Islet precursor cell (in vitro differentiated cells): ENCODE data around the gene TIMP2.
"Not testable (repeated sequence)": the region's sequence is repeated elsewhere in the genome, so short reads cannot be mapped to it uniquely, and the experiment has no call there.

Experiments
- DNase-seq: peaks from one replicate; pipeline ENCODE4 v3.0.0-alpha.2; 2018

The TIMP2 gene

GRCh38 chr17:78903101-78903779, 21.9 kb downstream of the TIMP2 start, which contains the start of gene CEP295NL:
Gene CEP295NL (minus strand): TSS chr17:78903201. CDS start chr17:78901828, 1,373 bp downstream.
- peak; percentile 81 for DNase-seq

GRCh38 chr17:78902231-78902630, 23.0 kb downstream of the TIMP2 start:
- not testable (repeated sequence) for DNase-seq

- no peak for DNase-seq
Measured at GRCh38 chr17:78901806-78902205, 23.4 kb downstream of the TIMP2 start.

GRCh38 chr17:78900816-78901215, 24.4 kb downstream of the TIMP2 start:
- DNase-seq, result peak; percentile 49

GRCh38 chr17:78899361-78900260, 25.6 kb downstream of the TIMP2 start:
- DNase-seq, result peak; percentile 96

GRCh38 chr17:78898947-78899346, 26.2 kb downstream of the TIMP2 start:
- DNase-seq, result no peak

- DNase-seq, result no peak
Measured at GRCh38 chr17:78898075-78898836, 26.9 kb downstream of the TIMP2 start.

GRCh38 chr17:78897664-78898047, 27.5 kb downstream of the TIMP2 start:
- DNase-seq, result no peak

GRCh38 chr17:78896834-78897663, 28.1 kb downstream of the TIMP2 start:
- DNase-seq, result no peak

- peak; percentile 55 for DNase-seq
Measured at GRCh38 chr17:78896091-78896833, 28.9 kb downstream of the TIMP2 start.

- no peak for DNase-seq
Measured at GRCh38 chr17:78895322-78895721, 29.9 kb downstream of the TIMP2 start.

- DNase-seq, result no peak
Measured at GRCh38 chr17:78893684-78894083, 31.5 kb downstream of the TIMP2 start.

- DNase-seq, result no peak
Measured at GRCh38 chr17:78892936-78893379, 32.2 kb downstream of the TIMP2 start.

GRCh38 chr17:78892520-78892919, 32.7 kb downstream of the TIMP2 start:
- DNase-seq, result no peak

GRCh38 chr17:78892062-78892456, 33.1 kb downstream of the TIMP2 start:
- DNase-seq, result no peak

- DNase-seq, result peak; percentile 64
Measured at GRCh38 chr17:78891406-78892061, 33.7 kb downstream of the TIMP2 start.

GRCh38 chr17:78890498-78890897, 34.7 kb downstream of the TIMP2 start:
- no peak for DNase-seq

GRCh38 chr17:78890096-78890495, 35.1 kb downstream of the TIMP2 start:
- DNase-seq, result not testable (repeated sequence)

GRCh38 chr17:78889531-78889930, 35.7 kb downstream of the TIMP2 start:
- no peak for DNase-seq

- no peak for DNase-seq
Measured at GRCh38 chr17:78888941-78889518, 36.2 kb downstream of the TIMP2 start.

- no peak for DNase-seq
Measured at GRCh38 chr17:78886954-78887353, 38.2 kb downstream of the TIMP2 start.
